ENCODE data around the gene SLC19A3.

SLC19A3 gene

DNA sequence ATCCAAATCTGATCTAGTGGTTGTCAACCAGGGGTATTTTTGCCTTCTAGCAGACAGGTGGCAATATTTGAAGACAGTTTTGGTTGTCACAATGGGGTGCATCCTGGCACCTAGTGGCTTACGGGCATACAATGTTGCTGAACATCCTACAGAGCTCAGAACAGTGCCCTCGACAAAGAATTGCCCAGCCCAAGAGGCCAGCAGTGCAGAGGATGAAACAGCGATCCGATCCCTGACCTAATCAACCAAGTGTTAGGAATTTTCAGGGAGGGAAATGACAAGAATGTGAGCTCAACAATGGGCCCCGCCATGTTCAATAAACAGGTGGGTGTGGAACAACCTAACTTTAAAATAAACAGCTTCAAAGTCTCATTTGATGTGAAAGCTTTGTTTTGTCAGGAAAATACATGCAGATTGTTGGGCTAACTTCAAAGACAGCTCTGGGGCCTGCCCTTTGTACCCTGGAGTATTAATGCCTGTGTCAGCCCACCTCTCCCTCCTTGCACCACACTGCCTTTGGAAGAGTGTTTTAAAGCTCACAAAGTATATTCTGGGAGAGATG, 73.8 kb downstream of the SLC19A3 start:
- H3K27me3 ChIP-seq, result no peaks in the 10 kb centered on the region
- H3K36me3 ChIP-seq, result no peaks in the 10 kb centered on the region
- H3K4me3 ChIP-seq (ENCODE audit: low read depth, low read length), result no peak overlapping the region
- DNase-seq, result no peak
- TF ChIP-seq, protein P1, sequence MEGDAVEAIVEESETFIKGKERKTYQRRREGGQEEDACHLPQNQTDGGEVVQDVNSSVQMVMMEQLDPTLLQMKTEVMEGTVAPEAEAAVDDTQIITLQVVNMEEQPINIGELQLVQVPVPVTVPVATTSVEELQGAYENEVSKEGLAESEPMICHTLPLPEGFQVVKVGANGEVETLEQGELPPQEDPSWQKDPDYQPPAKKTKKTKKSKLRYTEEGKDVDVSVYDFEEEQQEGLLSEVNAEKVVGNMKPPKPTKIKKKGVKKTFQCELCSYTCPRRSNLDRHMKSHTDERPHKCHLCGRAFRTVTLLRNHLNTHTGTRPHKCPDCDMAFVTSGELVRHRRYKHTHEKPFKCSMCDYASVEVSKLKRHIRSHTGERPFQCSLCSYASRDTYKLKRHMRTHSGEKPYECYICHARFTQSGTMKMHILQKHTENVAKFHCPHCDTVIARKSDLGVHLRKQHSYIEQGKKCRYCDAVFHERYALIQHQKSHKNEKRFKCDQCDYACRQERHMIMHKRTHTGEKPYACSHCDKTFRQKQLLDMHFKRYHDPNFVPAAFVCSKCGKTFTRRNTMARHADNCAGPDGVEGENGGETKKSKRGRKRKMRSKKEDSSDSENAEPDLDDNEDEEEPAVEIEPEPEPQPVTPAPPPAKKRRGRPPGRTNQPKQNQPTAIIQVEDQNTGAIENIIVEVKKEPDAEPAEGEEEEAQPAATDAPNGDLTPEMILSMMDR (IDR thresholded peaks at IDR 0.05; ENCODE audit: low read depth, low read length), result no peak
- H3K9me3 ChIP-seq, result no peaks in the 10 kb centered on the region
- no peaks in the 10 kb centered on the region; the same call in 1 of the 2 replicates for H3K4me1 ChIP-seq

DNA sequence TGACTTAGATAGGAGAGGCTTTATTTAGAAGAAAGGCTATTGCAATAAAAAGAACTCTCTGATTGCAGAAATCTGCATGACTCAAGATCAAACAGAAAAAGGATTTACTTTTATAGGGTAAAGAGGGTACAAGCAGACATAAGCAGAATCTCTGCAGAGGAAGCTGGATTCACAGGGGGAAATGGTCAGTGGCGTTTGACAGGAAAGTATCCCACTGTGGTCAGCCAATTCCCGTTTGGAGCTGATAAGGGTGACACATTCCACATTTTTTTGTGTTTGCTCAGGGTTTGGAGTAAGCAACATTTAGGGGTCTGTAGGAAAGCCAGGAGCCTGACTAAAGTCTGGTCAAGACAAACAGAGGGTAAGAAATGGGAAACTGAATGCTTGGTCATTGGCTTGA, 75.2 kb downstream of the SLC19A3 start:
- H3K36me3 ChIP-seq, result no peaks in the 10 kb centered on the region
- TF ChIP-seq, protein P1 (IDR thresholded peaks at IDR 0.05; ENCODE audit: low read depth, low read length), result no peak
- no peaks in the 10 kb centered on the region for H3K27me3 ChIP-seq
- H3K4me3 ChIP-seq (ENCODE audit: low read depth, low read length), result no peak overlapping the region
- H3K4me1 ChIP-seq, result no peaks in the 10 kb centered on the region; the same call in 1 of the 2 replicates
- H3K9me3 ChIP-seq, result no peaks in the 10 kb centered on the region
- no peak for DNase-seq

DNA sequence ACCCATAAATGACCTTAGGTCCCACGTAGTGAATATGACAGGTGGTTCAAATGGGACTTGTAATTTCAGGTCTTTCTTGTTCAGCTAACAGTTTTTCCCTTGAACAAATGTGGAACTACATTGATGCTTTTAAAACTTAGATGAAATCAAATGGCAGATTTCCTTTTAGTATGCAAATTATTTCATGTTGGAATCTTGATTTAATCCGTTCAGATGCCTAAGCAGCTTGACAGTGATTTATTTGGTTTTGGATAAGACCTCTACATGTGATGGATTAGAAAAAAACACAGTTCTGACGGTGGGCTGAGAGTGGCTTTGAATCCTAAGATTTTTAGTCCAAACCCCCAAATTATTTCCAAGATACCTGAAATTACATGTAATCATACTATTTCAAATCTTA, 83.6 kb downstream of the SLC19A3 start:
- TF ChIP-seq, protein P1 (IDR thresholded peaks at IDR 0.05; ENCODE audit: low read depth, low read length), result no peak
- no peaks in the 10 kb centered on the region; the same call in 1 of the 2 replicates for H3K4me1 ChIP-seq
- H3K4me3 ChIP-seq (ENCODE audit: low read depth, low read length), result no peak overlapping the region
- no peaks in the 10 kb centered on the region for H3K9me3 ChIP-seq
- no peaks in the 10 kb centered on the region for H3K27me3 ChIP-seq
- H3K36me3 ChIP-seq, result no peaks in the 10 kb centered on the region
- DNase-seq, result no peak
